Stimulated activated CD4-positive, alpha-beta T cell treated with anti-CD3 and anti-CD28 coated beads, Interleukin-4, amount 100 ng/mL, for 4 hours (primary cell): ENCODE measurements around the gene RFFL.

Experiments
- DNase-seq, 2 experiments: peaks; one replicate each; pipeline ENCODE4 v3.0.0-alpha.2; 2020

RFFL gene

DNA sequence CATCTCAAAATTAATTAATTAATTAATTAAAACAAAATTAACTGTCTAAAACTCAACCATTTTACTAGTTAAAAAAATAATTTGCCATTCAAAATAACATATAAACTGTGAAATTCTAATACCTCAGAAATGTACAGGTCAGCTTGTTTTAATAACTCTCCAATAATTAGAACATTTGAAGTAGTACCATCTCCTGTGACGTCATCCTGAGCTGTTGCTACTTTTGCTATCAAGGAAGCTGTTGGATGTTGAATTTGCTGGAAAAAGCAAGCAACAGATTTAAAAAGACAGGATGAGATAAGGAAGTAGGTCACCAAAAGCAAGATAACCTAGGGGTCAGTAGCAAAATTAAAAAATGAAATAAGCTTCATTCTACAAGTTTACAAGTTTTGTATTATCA lies 105.1 kb downstream of the RFFL start:
- DNase-seq: no peak
